Measurements from ENCODE around the gene SNW1. TPM values are rescaled to one million over a fixed set of nuclear protein-coding genes. Genes with fewer than 3 reads are reported as not detected.

The SNW1 gene
- total and polyA plus RNA-seq, 2 of the 13 experiments (the other 11 are each of a cell fraction or from before 2014, with no cell fraction given), result 23.2 to 65.8 TPM

DNA sequence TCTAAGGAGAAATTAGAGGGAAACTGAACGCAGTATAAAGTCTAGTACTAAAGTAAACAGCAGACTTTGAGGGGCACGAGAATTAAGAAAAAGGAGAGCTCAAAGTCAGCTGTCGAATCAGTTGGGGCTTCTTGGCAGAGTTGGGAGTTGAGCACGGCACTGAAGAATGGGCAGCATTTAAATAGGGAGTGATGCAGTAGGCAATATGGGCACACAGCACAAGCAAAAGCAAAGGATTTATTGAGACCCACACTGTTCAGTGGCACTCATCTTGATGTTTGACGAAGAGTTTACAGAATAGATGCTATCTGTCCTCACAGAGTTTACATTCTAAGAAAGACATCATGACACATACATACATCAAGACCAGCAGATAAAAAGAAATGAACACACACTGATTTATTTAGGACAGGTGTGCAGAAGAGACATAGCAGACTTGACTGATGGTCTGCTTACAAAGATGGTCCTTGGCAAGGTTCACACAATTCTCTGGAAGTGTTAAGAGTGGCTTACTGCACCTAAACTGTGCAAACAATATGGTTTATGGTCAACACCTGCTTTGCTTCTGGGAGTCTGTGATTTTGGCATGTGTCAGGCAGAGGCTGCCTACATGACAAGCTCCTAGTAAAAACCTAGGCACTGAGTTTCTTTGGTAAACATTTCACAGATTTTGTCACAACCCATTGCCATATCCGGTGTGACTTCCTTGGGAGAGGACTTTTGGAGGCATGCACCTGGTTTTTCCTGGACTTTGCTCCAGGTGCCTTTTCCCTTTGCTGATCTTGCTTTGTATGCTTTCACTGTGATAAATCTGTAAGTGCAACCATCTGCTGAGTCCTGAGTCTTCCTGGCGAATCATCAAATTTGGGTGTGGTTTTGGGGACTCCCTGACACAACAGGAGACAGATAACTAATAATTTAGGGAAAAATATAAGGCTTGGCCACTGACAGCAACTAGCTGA, 79.5 kb downstream of the SNW1 start:
- FAIRE-seq (peak; percentile 47), DNase-seq (ENCODE audit: low spot score) (peak; percentile 60)
- POLR2A ChIA-PET, result interaction anchor here (1.0 kb wide), 1 partner anchor 28 kb away, joined by 3 read pairs; no protein-coding TSS in a partner anchor
- TF ChIP-seq HMG20A (CRISPR knock-in tag; IDR thresholded peaks at IDR 0.05; ENCODE audit: borderline replicate concordance), result peak; percentile 48; the same call in 1 of the 2 replicates
- no peak for TF ChIP-seq MATR3 (CRISPR knock-in tag; IDR thresholded peaks at IDR 0.05)
- no peak for TF ChIP-seq SOX13 (IDR thresholded peaks at IDR 0.05)
- peak in 1 of 2 experiments; percentile 45; a peak in 1 of 4 replicates for TF ChIP-seq SOX13 (CRISPR knock-in tag; conservative IDR thresholded peaks at IDR 0.05 in 1 of 2, IDR thresholded peaks at IDR 0.05 in 1 of 2)
- no peak for TF ChIP-seq ZNF430 (CRISPR knock-in tag; IDR thresholded peaks at IDR 0.05)
- TF ChIP-seq FOSL2 (CRISPR knock-in tag; IDR thresholded peaks at IDR 0.05), result peak; percentile 41
- no peak for TF ChIP-seq FOXP1 (IDR thresholded peaks at IDR 0.05)
- peak; percentile 38; the same call in 1 of the 2 replicates for TF ChIP-seq FOXP1 (CRISPR knock-in tag; IDR thresholded peaks at IDR 0.05)
- peak; percentile 79; the same call in 1 of the 2 replicates for TF ChIP-seq ETV5 (CRISPR knock-in tag; IDR thresholded peaks at IDR 0.05; ENCODE audit: borderline replicate concordance)
- no peak for TF ChIP-seq NRL (CRISPR knock-in tag; IDR thresholded peaks at IDR 0.05; ENCODE audit: borderline replicate concordance)
- peak; percentile 24; the same call in 1 of the 2 replicates for TF ChIP-seq HDAC2 (CRISPR knock-in tag; IDR thresholded peaks at IDR 0.05)
- TF ChIP-seq SIX1 (CRISPR knock-in tag; IDR thresholded peaks at IDR 0.05; ENCODE audit: borderline replicate concordance), result no peak
- no peak for TF ChIP-seq ZMYM2 (CRISPR knock-in tag; IDR thresholded peaks at IDR 0.05)
- TF ChIP-seq MAFK (conservative IDR thresholded peaks at IDR 0.05 in 1 of 2, IDR thresholded peaks at IDR 0.05 in 1 of 2; ENCODE audit: low read length in 2 of 2), result peak in 1 of 2 experiments; percentile 7; a peak in 1 of 4 replicates
- TF ChIP-seq MXI1 (IDR thresholded peaks at IDR 0.05; ENCODE audit: borderline replicate concordance, low read depth, low read length), result peak; percentile 28; the same call in 1 of the 3 replicates
- TF ChIP-seq SOX6 (IDR thresholded peaks at IDR 0.05), result no peak
- peak; percentile 47 for TF ChIP-seq SOX6 (CRISPR knock-in tag; IDR thresholded peaks at IDR 0.05)
- peak; percentile 51; the same call in 1 of the 2 replicates for TF ChIP-seq HNF4A (CRISPR knock-in tag; IDR thresholded peaks at IDR 0.05)
- peak in 1 of 2 experiments; percentile 13; a peak in 1 of 4 replicates for TF ChIP-seq EP300 (IDR thresholded peaks at IDR 0.05; ENCODE audit: low read depth in 2 of 2, low read length in 2 of 2)
- no peak for TF ChIP-seq EP300 (CRISPR knock-in tag; IDR thresholded peaks at IDR 0.05; ENCODE audit: borderline replicate concordance)
- TF ChIP-seq THAP11 (CRISPR knock-in tag; IDR thresholded peaks at IDR 0.05), result 0 out of 2 replicates have a peak, but pooled peaks have one; percentile 15
- peak; percentile 23; the same call in 1 of the 2 replicates for TF ChIP-seq YEATS2 (CRISPR knock-in tag; IDR thresholded peaks at IDR 0.05; ENCODE audit: borderline replicate concordance)
- TF ChIP-seq GABPA (IDR thresholded peaks at IDR 0.05; ENCODE audit: low read depth, low read length), result no peak
- peak; percentile 54 for TF ChIP-seq GABPA (CRISPR knock-in tag; IDR thresholded peaks at IDR 0.05; ENCODE audit: low read depth)
- peak; percentile 3; the same call in 1 of the 2 replicates for TF ChIP-seq NCOA2 (CRISPR knock-in tag; IDR thresholded peaks at IDR 0.05)
- peak; percentile 35; the same call in 1 of the 2 replicates for TF ChIP-seq MAFF (IDR thresholded peaks at IDR 0.05; ENCODE audit: low read depth, low read length)
- TF ChIP-seq RXRB (CRISPR knock-in tag; IDR thresholded peaks at IDR 0.05; ENCODE audit: borderline replicate concordance), result 0 out of 2 replicates have a peak, but pooled peaks have one; percentile 6
- TF ChIP-seq GATAD2A (CRISPR knock-in tag; IDR thresholded peaks at IDR 0.05), result peak; percentile 25; the same call in 1 of the 2 replicates
- 0 out of 2 replicates have a peak, but pooled peaks have one; percentile 59 for TF ChIP-seq GFI1 (CRISPR knock-in tag; IDR thresholded peaks at IDR 0.05; ENCODE audit: borderline replicate concordance)

More for the DNA sequence above, 79.5 kb downstream of the SNW1 start:
- peak overlapping the region; percentile 36 for H3K27ac ChIP-seq (ENCODE audit: extremely low read length, insufficient read depth, low read length)
- H2AFZ ChIP-seq (ENCODE audit: low read length), result no peak overlapping the region
- peak; percentile 50 for ATAC-seq
- CTCF ChIA-PET (ENCODE audit: low intra/inter-chr PET ratio, low total read pairs), result no interaction called here
- no peaks in the 10 kb centered on the region for H3K27me3 ChIP-seq (ENCODE audit: control insufficient read depth in 1 of 2, insufficient read depth in 2 of 2, low read length in 2 of 2)
- intact Hi-C loops (cut with micrococcal nuclease; ENCODE audit: unreplicated experiment), result no loop called here
- peak overlapping the region; percentile 31 for H3K4me2 ChIP-seq (ENCODE audit: low read depth, low read length)
- H3K4me3 ChIP-seq (replicated peaks in 1 of 3; ENCODE audit: insufficient read depth in 1 of 3, low read depth in 2 of 3, low read length in 3 of 3), result no peak overlapping the region
- peaks cover 3 to 10% of the 10 kb centered on the region in 2 experiments; a peak in 1 of 5 replicates for H3K36me3 ChIP-seq (replicated peaks in 1 of 2; ENCODE audit: control insufficient read depth in 1 of 2, insufficient read depth in 2 of 2, low read length in 2 of 2)
- no TSS peak for BruUV-seq (replicated peaks)
- no peaks in the 10 kb centered on the region for H3K9me3 ChIP-seq (ENCODE audit: low read length)
- no peaks in the 10 kb centered on the region for H4K20me1 ChIP-seq (ENCODE audit: insufficient read depth, low read length)
- no peak overlapping the region for H3K9ac ChIP-seq (ENCODE audit: insufficient read depth, low read depth, low read length)
- H3K79me2 ChIP-seq (ENCODE audit: insufficient read depth, low read length), result no peaks in the 10 kb centered on the region
- in situ Hi-C loops (cut with HindIII; ENCODE audit: extremely low pct_ligation_motif_present, low pct_unique_long_range_greater_than_20kb), result no loop called here
- peaks cover 18% of the 10 kb centered on the region for H3K4me1 ChIP-seq (ENCODE audit: insufficient read depth, low read length)
- WGBS (ENCODE audit: low lambda C conversion rate), result 52% methylated on average over 7 of the region's 7 CpGs
